Measurements from ENCODE around the gene STK32B.
"Not testable (repeated sequence)": the region's sequence is repeated elsewhere in the genome, so short reads cannot be mapped to it uniquely, and the experiment has no call there.

The STK32B gene

GRCh38 chr4:5160668-5161067 lies 109.4 kb downstream of the STK32B start:
- Mint-ChIP-seq H3K9me3 (peaks cover under 1% of the 10 kb centered on the region), H3K4me3 (no peak overlapping the region), H3K4me1 (no peaks in the 10 kb centered on the region), H3K36me3 (no peaks in the 10 kb centered on the region), H3K27ac (no peak overlapping the region), H3K27me3 (no peaks in the 10 kb centered on the region)
- CTCF ChIA-PET = no interaction called here
- DNase-seq = no peak

GRCh38 chr4:5162909-5163508 lies 111.7 kb downstream of the STK32B start:
- H3K36me3 Mint-ChIP-seq = no peaks in the 10 kb centered on the region
- no peaks in the 10 kb centered on the region for H3K9me3 Mint-ChIP-seq
- H3K4me3 Mint-ChIP-seq = no peak overlapping the region
- CTCF ChIA-PET = interaction anchor here (1.0 kb wide), 1 partner anchor 14 kb away, joined by 5 read pairs; no protein-coding TSS in a partner anchor
- no peaks in the 10 kb centered on the region for H3K4me1 Mint-ChIP-seq
- H3K27me3 Mint-ChIP-seq = no peaks in the 10 kb centered on the region
- no peak overlapping the region for H3K27ac Mint-ChIP-seq
- no peak for DNase-seq

GRCh38 chr4:5164221-5164912 lies 113.1 kb downstream of the STK32B start:
- Mint-ChIP-seq H3K4me1 (no peaks in the 10 kb centered on the region), H3K36me3 (no peaks in the 10 kb centered on the region), H3K27me3 (no peaks in the 10 kb centered on the region), H3K27ac (no peak overlapping the region), H3K9me3 (peaks cover 6% of the 10 kb centered on the region), H3K4me3 (no peak overlapping the region)
- CTCF ChIA-PET = no interaction called here
- no peak for DNase-seq

GRCh38 chr4:5165420-5166369 lies 114.4 kb downstream of the STK32B start:
- Mint-ChIP-seq H3K27me3 (no peaks in the 10 kb centered on the region), H3K36me3 (no peaks in the 10 kb centered on the region), H3K27ac (no peak overlapping the region), H3K9me3 (peaks cover 6% of the 10 kb centered on the region), H3K4me3 (no peak overlapping the region), H3K4me1 (no peaks in the 10 kb centered on the region)
- no peak for DNase-seq
- CTCF ChIA-PET = no interaction called here

- no peaks in the 10 kb centered on the region for H3K36me3 Mint-ChIP-seq
- no peaks in the 10 kb centered on the region for H3K4me1 Mint-ChIP-seq
- CTCF ChIA-PET = no interaction called here
- no peak overlapping the region for H3K27ac Mint-ChIP-seq
- DNase-seq = no peak
- no peaks in the 10 kb centered on the region for H3K27me3 Mint-ChIP-seq
- peaks cover 6% of the 10 kb centered on the region for H3K9me3 Mint-ChIP-seq
- no peak overlapping the region for H3K4me3 Mint-ChIP-seq
These were observed 115.1 kb downstream of the STK32B start for GRCh38 chr4:5166377-5166776.

- CTCF ChIA-PET = no interaction called here
- no peak for DNase-seq
- Mint-ChIP-seq H3K4me3 (no peak overlapping the region), H3K4me1 (no peaks in the 10 kb centered on the region), H3K27ac (no peak overlapping the region), H3K27me3 (no peaks in the 10 kb centered on the region), H3K9me3 (peaks cover 9% of the 10 kb centered on the region), H3K36me3 (no peaks in the 10 kb centered on the region)
These were observed 117.6 kb downstream of the STK32B start for GRCh38 chr4:5168891-5169290.

GRCh38 chr4:5175836-5176235 lies 124.6 kb downstream of the STK32B start:
- H3K9me3 Mint-ChIP-seq, H3K4me3 Mint-ChIP-seq, H3K27ac Mint-ChIP-seq, CTCF ChIA-PET, H3K36me3 Mint-ChIP-seq, DNase-seq, H3K4me1 Mint-ChIP-seq, H3K27me3 Mint-ChIP-seq: not testable (repeated sequence)

- no peak overlapping the region for H3K4me3 Mint-ChIP-seq
- no peaks in the 10 kb centered on the region for H3K36me3 Mint-ChIP-seq
- no peaks in the 10 kb centered on the region for H3K4me1 Mint-ChIP-seq
- no peak for DNase-seq
- no peaks in the 10 kb centered on the region for H3K27me3 Mint-ChIP-seq
- no peaks in the 10 kb centered on the region for H3K9me3 Mint-ChIP-seq
- CTCF ChIA-PET = no interaction called here
- H3K27ac Mint-ChIP-seq = no peak overlapping the region
These were observed 133.3 kb downstream of the STK32B start for GRCh38 chr4:5184606-5185005.

- H3K4me3 Mint-ChIP-seq = no peak overlapping the region
- CTCF ChIA-PET = no interaction called here
- H3K27me3 Mint-ChIP-seq = no peaks in the 10 kb centered on the region
These were observed 134.3 kb downstream of the STK32B start for GRCh38 chr4:5185551-5185950.

GRCh38 chr4:5186271-5187064 lies 135.2 kb downstream of the STK32B start:
- no peak overlapping the region for H3K27ac Mint-ChIP-seq
- H3K36me3 Mint-ChIP-seq = no peaks in the 10 kb centered on the region
- no peak overlapping the region for H3K4me3 Mint-ChIP-seq
- no peaks in the 10 kb centered on the region for H3K4me1 Mint-ChIP-seq
- CTCF ChIA-PET = no interaction called here
- no peaks in the 10 kb centered on the region for H3K27me3 Mint-ChIP-seq
- no peaks in the 10 kb centered on the region for H3K9me3 Mint-ChIP-seq
- DNase-seq = no peak

More at GRCh38 chr4:5185551-5185950, 134.3 kb downstream of the STK32B start:
- no peak overlapping the region for H3K27ac Mint-ChIP-seq
- H3K36me3 Mint-ChIP-seq = no peaks in the 10 kb centered on the region
- no peaks in the 10 kb centered on the region for H3K4me1 Mint-ChIP-seq
- H3K9me3 Mint-ChIP-seq = no peaks in the 10 kb centered on the region
- no peak for DNase-seq

- no peaks in the 10 kb centered on the region for H3K4me1 Mint-ChIP-seq
- no peaks in the 10 kb centered on the region for H3K9me3 Mint-ChIP-seq
- no peaks in the 10 kb centered on the region for H3K27me3 Mint-ChIP-seq
- no peak overlapping the region for H3K27ac Mint-ChIP-seq
- DNase-seq = no peak
- no peaks in the 10 kb centered on the region for H3K36me3 Mint-ChIP-seq
- CTCF ChIA-PET = no interaction called here
- H3K4me3 Mint-ChIP-seq = no peak overlapping the region
These were observed 136.8 kb downstream of the STK32B start for GRCh38 chr4:5188130-5188529.

GRCh38 chr4:5191831-5192230 lies 140.6 kb downstream of the STK32B start:
- no peak overlapping the region for H3K4me3 Mint-ChIP-seq
- no peaks in the 10 kb centered on the region for H3K9me3 Mint-ChIP-seq
- H3K36me3 Mint-ChIP-seq = no peaks in the 10 kb centered on the region
- H3K27me3 Mint-ChIP-seq = no peaks in the 10 kb centered on the region
- CTCF ChIA-PET = no interaction called here
- H3K4me1 Mint-ChIP-seq = no peaks in the 10 kb centered on the region
- no peak for DNase-seq
- no peak overlapping the region for H3K27ac Mint-ChIP-seq

- no peak for DNase-seq
- Mint-ChIP-seq H3K27me3 (no peaks in the 10 kb centered on the region), H3K36me3 (no peaks in the 10 kb centered on the region), H3K9me3 (no peaks in the 10 kb centered on the region), H3K4me3 (no peak overlapping the region), H3K27ac (no peak overlapping the region), H3K4me1 (no peaks in the 10 kb centered on the region)
- CTCF ChIA-PET = no interaction called here
These were observed 141.0 kb downstream of the STK32B start for GRCh38 chr4:5192271-5192670.

- H3K4me3 Mint-ChIP-seq = no peak overlapping the region
- DNase-seq = no peak
- CTCF ChIA-PET = no interaction called here
- no peaks in the 10 kb centered on the region for H3K4me1 Mint-ChIP-seq
- no peaks in the 10 kb centered on the region for H3K27me3 Mint-ChIP-seq
- H3K27ac Mint-ChIP-seq = no peak overlapping the region
- no peaks in the 10 kb centered on the region for H3K9me3 Mint-ChIP-seq
- H3K36me3 Mint-ChIP-seq = no peaks in the 10 kb centered on the region
These were observed 141.4 kb downstream of the STK32B start for GRCh38 chr4:5192678-5193077.

All from activated naive CD4-positive, alpha-beta T cell treated with anti-CD3 and anti-CD28 coated beads, Interleukin-2, amount 10 ng/mL, durations not matched to agents 7 days and 5 days (primary cell).